Stomach (tissue), 4 donors: ENCODE measurements around the gene HECW1.

Experiments
- CTCF ChIP-seq, 7 experiments: fragments of 450-650 bp in 4 of 7; fragments of 200-600 bp in 3 of 7; sonication (generic) in 3 of 7; IDR thresholded peaks; one replicate each; pipeline ENCODE4 v1.5.1; 2016 to 2019; ENCODE audit warnings: antibody characterized with exemption in 7 of 7, control low read depth in 2 of 7, mild to moderate bottlenecking in 1 of 7
- EP300 ChIP-seq: sonication (generic); formaldehyde crosslinking; IDR thresholded peaks from one replicate; pipeline ENCODE4 v1.6.1; 2017; ENCODE audit warnings: antibody characterized with exemption
- POLR2A ChIP-seq, 4 donors: fragments of 450-650 bp; IDR thresholded peaks; one replicate each; pipeline ENCODE4 v1.6.1; 2016; ENCODE audit warnings: antibody characterized with exemption in 4 of 4, control low read depth in 2 of 4, mild to moderate bottlenecking in 1 of 4, moderate library complexity in 1 of 4
- POLR2AphosphoS5 ChIP-seq, 3 donors: sonication (generic); formaldehyde crosslinking; IDR thresholded peaks; one replicate each; pipeline ENCODE4 v1.6.1; 2016; ENCODE audit warnings: antibody characterized with exemption in 3 of 3

- TF ChIP-seq EP300 (no peak), CTCF (IDR thresholded peaks at IDR 0.05) (no peak), POLR2AphosphoS5 (IDR thresholded peaks at IDR 0.05) (no peak), POLR2A (IDR thresholded peaks at IDR 0.05) (no peak)
These were observed 26.5 kb upstream of the HECW1 start for GRCh38 chr7:43085992-43086391.
